BLaER1 treated with 17β-estradiol and CSF1 and Interleukin-3, amounts not matched to agents 10 nM and 100 nM (cell line): ENCODE measurements around the gene TNRC18.
A peak's percentile ranks its signal among the peaks of the same experiment; 100 is the strongest.

Experiments
- H3K27ac ChIP-seq, 11 experiments: shearing (Covaris generic); formaldehyde crosslinking; 2 replicates each; pipeline ENCODE4 v1.8.1; 2022
- H3K27me3 ChIP-seq, 11 experiments: shearing (Covaris generic); formaldehyde crosslinking; 2 replicates each; pipeline ENCODE4 v1.8.1; 2022
- H3K36me3 ChIP-seq, 11 experiments: shearing (Covaris generic); formaldehyde crosslinking; 2 replicates each; pipeline ENCODE4 v1.8.1; 2022
- H3K4me1 ChIP-seq, 10 experiments: shearing (Covaris generic); formaldehyde crosslinking; 2 replicates each; pipeline ENCODE4 v1.8.1; 2022
- H3K4me2 ChIP-seq, 11 experiments: shearing (Covaris generic); formaldehyde crosslinking; 2 replicates each; pipeline ENCODE4 v1.8.1; 2022
- H3K4me3 ChIP-seq, 10 experiments: shearing (Covaris generic); formaldehyde crosslinking; 2 replicates each; pipeline ENCODE4 v1.8.1; 2022
- H3K9ac ChIP-seq, 11 experiments: shearing (Covaris generic); formaldehyde crosslinking; 2 replicates each; pipeline ENCODE4 v1.8.1; 2022
- H3K9me3 ChIP-seq, 11 experiments: shearing (Covaris generic); formaldehyde crosslinking; replicated peaks in 1 of 11; 2 replicates each; pipeline ENCODE4 v1.8.1; 2022
- H4K20me1 ChIP-seq, 11 experiments: shearing (Covaris generic); formaldehyde crosslinking; 2 replicates each; pipeline ENCODE4 v1.8.1; 2022
- Cebpa-rat ChIP-seq, 11 experiments: shearing (Covaris generic); IDR thresholded peaks; 2 replicates each; pipeline ENCODE4 v1.8.1; 2022

TNRC18 gene

GRCh38 chr7:5395246-5395645 lies 28.4 kb downstream of the TNRC18 start:
- no peaks in the 10 kb centered on the region for H3K9me3 ChIP-seq
- no peaks in the 10 kb centered on the region for H3K27me3 ChIP-seq
- peak overlapping the region; percentile 81 to 98 (median 95) for H3K4me2 ChIP-seq
- H3K36me3 ChIP-seq, result peaks cover 41 to 52% (median 42%) of the 10 kb centered on the region in 11 experiments
- H3K27ac ChIP-seq, result peak overlapping the region in 10 of 11 experiments; percentile 25 to 100 (median 100); a peak in 19 of 22 replicates
- peaks cover 25 to 62% (median 55%) of the 10 kb centered on the region in 11 experiments; a peak in 21 of 22 replicates for H4K20me1 ChIP-seq
- H3K9ac ChIP-seq, result peak overlapping the region; percentile 92 to 100 (median 98)
- peaks cover 32 to 80% (median 52%) of the 10 kb centered on the region in 10 experiments for H3K4me1 ChIP-seq
- H3K4me3 ChIP-seq, result peak overlapping the region in 9 of 10 experiments; percentile 69 to 93 (median 80); a peak in 16 of 20 replicates
- TF ChIP-seq Cebpa-rat (IDR thresholded peaks at IDR 0.05), result no peak

DNA sequence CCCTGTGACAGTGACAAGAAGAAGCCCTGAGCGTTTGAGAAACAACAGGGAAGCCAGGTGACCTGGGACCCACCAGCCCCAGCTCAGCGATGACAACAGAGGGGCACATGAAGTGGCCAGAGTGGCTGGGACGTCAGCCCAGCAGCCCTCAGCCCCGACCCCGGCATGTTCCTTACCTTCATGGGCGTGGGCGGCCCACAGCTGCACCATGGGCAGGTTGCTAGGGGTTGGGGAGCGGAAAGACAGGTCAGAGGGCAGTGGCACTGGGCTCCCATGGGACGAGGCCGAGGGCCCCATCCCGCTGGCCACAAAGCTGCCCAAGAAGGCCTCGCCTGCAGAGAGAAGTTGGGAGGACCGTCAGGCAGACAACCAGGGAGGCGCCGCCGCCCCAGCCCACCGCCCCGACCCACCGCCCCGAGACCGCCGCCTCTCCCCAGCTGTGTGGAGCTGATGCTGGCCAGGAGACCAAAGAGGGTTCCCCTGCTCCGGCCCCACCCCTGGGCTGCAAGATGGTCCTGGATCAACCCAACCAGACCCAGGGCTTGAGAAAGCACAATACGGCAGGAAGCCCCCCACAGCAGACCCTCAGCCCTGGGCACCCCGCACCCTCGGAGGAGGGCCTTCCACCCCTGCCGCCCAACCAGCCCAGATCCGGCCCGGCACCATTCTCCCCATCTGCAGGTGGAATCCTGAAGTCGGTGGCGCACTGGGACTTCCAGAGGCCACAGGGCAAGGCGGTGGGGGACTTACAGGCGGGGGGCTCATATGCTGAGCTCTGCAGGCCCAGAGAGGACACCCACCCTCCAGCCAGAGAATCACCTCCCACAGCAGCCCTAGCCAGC lies 29.1 kb downstream of the TNRC18 start:
- Histone ChIP-seq H3K27me3 (no peaks in the 10 kb centered on the region), H3K4me2 (peak overlapping the region; percentile 81 to 98 (median 95)), H3K4me1 (peaks cover 32 to 76% (median 52%) of the 10 kb centered on the region in 10 experiments), H3K36me3 (peaks cover 48 to 60% (median 50%) of the 10 kb centered on the region in 11 experiments), H3K9me3 (no peaks in the 10 kb centered on the region), H3K4me3 (peak overlapping the region in 7 of 10 experiments; percentile 75 to 93 (median 84); a peak in 12 of 20 replicates), H3K9ac (peak overlapping the region; percentile 92 to 100 (median 98)), H4K20me1 (peaks cover 30 to 69% (median 62%) of the 10 kb centered on the region in 11 experiments; a peak in 21 of 22 replicates), H3K27ac (peak overlapping the region in 9 of 11 experiments; percentile 25 to 100 (median 100); a peak in 17 of 22 replicates)
- no peak for TF ChIP-seq Cebpa-rat (IDR thresholded peaks at IDR 0.05)

- peaks cover 0 to 5% (median 0%) of the 10 kb centered on the region in 11 experiments; a peak in 1 of 22 replicates for H3K9me3 ChIP-seq
- peaks cover 30 to 76% (median 70%) of the 10 kb centered on the region in 11 experiments; a peak in 21 of 22 replicates for H4K20me1 ChIP-seq
- H3K27ac ChIP-seq, result peak overlapping the region in 6 of 11 experiments; percentile 12 to 100 (median 40); a peak in 6 of 22 replicates
- H3K27me3 ChIP-seq, result no peaks in the 10 kb centered on the region
- peak overlapping the region in 9 of 11 experiments; percentile 24 to 100 (median 92); a peak in 10 of 22 replicates for H3K9ac ChIP-seq
- peaks cover 56 to 67% (median 57%) of the 10 kb centered on the region in 11 experiments for H3K36me3 ChIP-seq
- TF ChIP-seq Cebpa-rat (IDR thresholded peaks at IDR 0.05), result no peak
- no peak overlapping the region for H3K4me3 ChIP-seq
- H3K4me1 ChIP-seq, result peaks cover 32 to 70% (median 52%) of the 10 kb centered on the region in 10 experiments
- peak overlapping the region in 9 of 11 experiments; percentile 10 to 98 (median 96); a peak in 12 of 22 replicates for H3K4me2 ChIP-seq
These were observed 29.9 kb downstream of the TNRC18 start for GRCh38 chr7:5393748-5394147.

- Histone ChIP-seq H3K4me1 (peaks cover 32 to 66% (median 52%) of the 10 kb centered on the region in 10 experiments), H3K27ac (peak overlapping the region in 5 of 11 experiments; percentile 1 to 100 (median 35); a peak in 6 of 22 replicates), H3K9me3 (peaks cover 0 to 5% (median 0%) of the 10 kb centered on the region in 11 experiments; a peak in 1 of 22 replicates), H3K4me2 (peak overlapping the region in 9 of 11 experiments; percentile 10 to 98 (median 96); a peak in 14 of 22 replicates), H4K20me1 (peaks cover 31 to 80% (median 73%) of the 10 kb centered on the region in 11 experiments; a peak in 21 of 22 replicates), H3K36me3 (peaks cover 58 to 71% (median 60%) of the 10 kb centered on the region in 11 experiments), H3K4me3 (no peak overlapping the region), H3K27me3 (no peaks in the 10 kb centered on the region), H3K9ac (peak overlapping the region in 9 of 11 experiments; percentile 8 to 98 (median 39); a peak in 10 of 22 replicates)
- no peak for TF ChIP-seq Cebpa-rat (IDR thresholded peaks at IDR 0.05)
These were observed 30.3 kb downstream of the TNRC18 start for GRCh38 chr7:5393328-5393727.

GRCh38 chr7:5390918-5391317 lies 32.7 kb downstream of the TNRC18 start:
- Histone ChIP-seq H3K4me1 (peaks cover 13 to 64% (median 33%) of the 10 kb centered on the region in 10 experiments), H3K9ac (peak overlapping the region in 6 of 11 experiments; percentile 3 to 57 (median 18); a peak in 5 of 22 replicates), H3K4me3 (no peak overlapping the region), H4K20me1 (peaks cover 54 to 100% (median 97%) of the 10 kb centered on the region in 11 experiments), H3K27me3 (no peaks in the 10 kb centered on the region), H3K36me3 (peaks cover 82 to 95% (median 84%) of the 10 kb centered on the region in 11 experiments), H3K9me3 (peaks cover 0 to 10% (median 0%) of the 10 kb centered on the region in 11 experiments; a peak in 1 of 22 replicates), H3K4me2 (no peak overlapping the region), H3K27ac (peak overlapping the region in 3 of 11 experiments; percentile 26 to 34 (median 29); a peak in 3 of 22 replicates)
- TF ChIP-seq Cebpa-rat (IDR thresholded peaks at IDR 0.05), result no peak

DNA sequence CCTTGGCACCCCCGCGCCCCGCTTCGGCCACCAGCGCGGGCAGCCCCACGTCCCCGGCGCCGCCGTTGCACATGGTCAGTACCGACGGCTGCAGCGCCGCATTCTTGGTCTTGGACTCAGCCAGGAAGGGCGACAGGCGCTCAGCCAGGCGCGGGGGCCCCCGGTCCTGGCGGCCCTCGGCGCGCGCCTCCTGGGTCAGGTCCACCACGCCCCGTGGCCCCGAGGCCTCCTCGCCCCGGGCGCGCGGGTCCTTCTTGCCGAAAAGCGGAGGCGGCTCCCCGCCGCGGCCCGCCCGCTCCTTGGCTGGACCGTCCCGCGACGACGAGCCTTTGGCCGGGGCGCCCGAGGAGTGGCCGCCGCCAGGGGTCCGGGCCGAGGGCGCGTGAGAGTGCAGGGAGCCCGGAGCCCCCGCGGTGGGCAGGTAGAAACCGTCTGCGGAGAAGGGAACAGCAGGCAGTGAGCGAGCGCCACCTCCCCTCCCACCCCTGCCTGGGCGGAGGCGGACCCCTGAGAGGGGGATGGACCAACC lies 34.7 kb downstream of the TNRC18 start:
- H3K9ac ChIP-seq, result no peak overlapping the region
- H3K4me2 ChIP-seq, result no peak overlapping the region
- H3K27ac ChIP-seq, result no peak overlapping the region
- TF ChIP-seq Cebpa-rat (IDR thresholded peaks at IDR 0.05), result no peak
- no peaks in the 10 kb centered on the region for H3K27me3 ChIP-seq
- peaks cover 0 to 10% (median 0%) of the 10 kb centered on the region in 11 experiments; a peak in 1 of 22 replicates for H3K9me3 ChIP-seq
- no peak overlapping the region for H3K4me3 ChIP-seq
- H3K4me1 ChIP-seq, result peaks cover 3 to 55% (median 26%) of the 10 kb centered on the region in 10 experiments; a peak in 18 of 20 replicates
- H4K20me1 ChIP-seq, result peaks cover 71 to 100% (median 98%) of the 10 kb centered on the region in 11 experiments
- H3K36me3 ChIP-seq, result peaks cover 87 to 99% (median 89%) of the 10 kb centered on the region in 11 experiments

DNA sequence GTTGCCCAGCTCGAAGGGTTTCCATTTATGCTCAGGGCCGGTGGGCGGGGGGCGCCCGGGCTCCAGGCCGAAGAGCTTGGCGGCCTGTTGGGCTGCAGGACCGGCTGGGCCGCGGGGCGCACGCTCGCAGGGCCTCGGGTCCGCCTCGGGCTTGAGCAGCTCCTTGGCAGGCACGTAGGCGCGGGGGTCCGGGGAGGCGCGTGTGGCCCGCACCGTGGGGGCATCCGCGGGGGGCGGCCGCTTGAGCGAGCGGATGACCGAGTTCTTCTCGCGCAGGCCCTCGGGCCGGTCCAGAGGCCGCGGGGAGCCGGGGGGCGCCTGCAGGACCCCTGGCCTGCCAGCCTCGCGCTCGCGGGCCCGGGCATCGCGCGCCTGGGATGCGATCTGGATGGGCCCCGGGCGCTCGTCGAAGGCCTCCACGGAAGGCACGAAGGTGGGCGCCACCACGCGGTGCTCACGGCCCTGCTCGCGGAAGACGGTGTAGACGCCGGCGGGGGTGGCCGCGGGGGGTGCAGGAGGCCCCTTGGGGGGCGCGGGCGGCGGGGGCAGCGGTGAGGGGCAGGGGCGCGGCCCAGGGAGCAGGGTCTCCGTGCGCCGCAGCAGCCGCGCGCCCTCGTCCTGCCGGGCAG lies 35.2 kb downstream of the TNRC18 start:
- peaks cover 74 to 100% (median 98%) of the 10 kb centered on the region in 11 experiments for H4K20me1 ChIP-seq
- TF ChIP-seq Cebpa-rat (IDR thresholded peaks at IDR 0.05), result no peak

GRCh38 chr7:5387711-5388245 lies 35.9 kb downstream of the TNRC18 start:
- Histone ChIP-seq H3K4me1 (peaks cover 15 to 55% (median 26%) of the 10 kb centered on the region in 10 experiments), H3K36me3 (peaks cover 75 to 99% (median 82%) of the 10 kb centered on the region in 11 experiments), H3K4me2 (peak overlapping the region in 1 of 11 experiments; percentile 12; a peak in 1 of 22 replicates), H3K27ac (no peak overlapping the region), H3K9ac (no peak overlapping the region), H3K27me3 (no peaks in the 10 kb centered on the region), H4K20me1 (peaks cover 76 to 100% (median 98%) of the 10 kb centered on the region in 11 experiments), H3K9me3 (peaks cover 0 to 10% (median 0%) of the 10 kb centered on the region in 11 experiments; a peak in 1 of 22 replicates), H3K4me3 (no peak overlapping the region)
- no peak for TF ChIP-seq Cebpa-rat (IDR thresholded peaks at IDR 0.05)

More for the DNA sequence above, 35.2 kb downstream of the TNRC18 start:
- Histone ChIP-seq H3K9ac (no peak overlapping the region), H3K4me2 (no peak overlapping the region), H3K36me3 (peaks cover 81 to 99% (median 85%) of the 10 kb centered on the region in 11 experiments), H3K27ac (no peak overlapping the region), H3K9me3 (peaks cover 0 to 10% (median 0%) of the 10 kb centered on the region in 11 experiments; a peak in 1 of 22 replicates), H3K27me3 (no peaks in the 10 kb centered on the region), H3K4me3 (no peak overlapping the region), H3K4me1 (peaks cover 8 to 55% (median 26%) of the 10 kb centered on the region in 10 experiments)
